ENCODE results near the gene UNC5C.

DNA sequence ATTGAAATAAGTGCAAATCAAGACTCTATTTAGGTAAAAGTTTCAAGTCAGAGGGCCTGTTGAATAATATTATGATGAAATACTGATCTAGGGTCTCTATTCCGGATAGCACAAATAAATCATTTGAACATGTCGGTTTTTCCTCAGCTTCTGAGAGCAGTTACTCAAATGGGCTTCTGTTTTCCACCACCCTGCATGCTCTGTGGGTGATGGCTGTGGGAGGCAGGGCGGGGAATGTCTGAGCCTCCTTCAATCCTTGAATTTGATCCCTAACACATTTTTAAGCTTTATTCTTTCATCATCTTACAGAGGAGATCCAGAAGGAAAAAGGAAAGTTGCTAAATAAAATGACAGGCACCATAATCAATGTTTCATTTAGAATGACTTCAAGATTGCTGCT, 8.5 kb downstream of the UNC5C start:
- TF ChIP-seq, protein P1, sequence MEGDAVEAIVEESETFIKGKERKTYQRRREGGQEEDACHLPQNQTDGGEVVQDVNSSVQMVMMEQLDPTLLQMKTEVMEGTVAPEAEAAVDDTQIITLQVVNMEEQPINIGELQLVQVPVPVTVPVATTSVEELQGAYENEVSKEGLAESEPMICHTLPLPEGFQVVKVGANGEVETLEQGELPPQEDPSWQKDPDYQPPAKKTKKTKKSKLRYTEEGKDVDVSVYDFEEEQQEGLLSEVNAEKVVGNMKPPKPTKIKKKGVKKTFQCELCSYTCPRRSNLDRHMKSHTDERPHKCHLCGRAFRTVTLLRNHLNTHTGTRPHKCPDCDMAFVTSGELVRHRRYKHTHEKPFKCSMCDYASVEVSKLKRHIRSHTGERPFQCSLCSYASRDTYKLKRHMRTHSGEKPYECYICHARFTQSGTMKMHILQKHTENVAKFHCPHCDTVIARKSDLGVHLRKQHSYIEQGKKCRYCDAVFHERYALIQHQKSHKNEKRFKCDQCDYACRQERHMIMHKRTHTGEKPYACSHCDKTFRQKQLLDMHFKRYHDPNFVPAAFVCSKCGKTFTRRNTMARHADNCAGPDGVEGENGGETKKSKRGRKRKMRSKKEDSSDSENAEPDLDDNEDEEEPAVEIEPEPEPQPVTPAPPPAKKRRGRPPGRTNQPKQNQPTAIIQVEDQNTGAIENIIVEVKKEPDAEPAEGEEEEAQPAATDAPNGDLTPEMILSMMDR (IDR thresholded peaks at IDR 0.05) = no peak
- TF ChIP-seq POLR2A (IDR thresholded peaks at IDR 0.05) = no peak
